ENCODE data around the gene CACNA2D2.
A peak's percentile ranks its signal among the peaks of the same experiment; 100 is the strongest.

Gene CACNA2D2

GRCh38 chr3:50359760-50360110, 143.7 kb downstream of the CACNA2D2 start:
- no peak for DNase-seq

- DNase-seq = peak; percentile 75 to 87 (median 81)
Measured at GRCh38 chr3:50358911-50359759, 144.3 kb downstream of the CACNA2D2 start, which contains the start of gene TMEM115. Gene TMEM115 (minus strand): TSS chr3:50359521. CDS start chr3:50359063, 458 bp downstream.

- DNase-seq = no peak
Measured at GRCh38 chr3:50358355-50358910, 145.0 kb downstream of the CACNA2D2 start.

- no peak for DNase-seq
Measured at GRCh38 chr3:50357481-50357880, 146.0 kb downstream of the CACNA2D2 start.

- no peak for DNase-seq
Measured at GRCh38 chr3:50356553-50356952, 146.9 kb downstream of the CACNA2D2 start.

GRCh38 chr3:50355829-50356552, 147.4 kb downstream of the CACNA2D2 start:
- no peak for DNase-seq

GRCh38 chr3:50354850-50355249, 148.6 kb downstream of the CACNA2D2 start:
- no peak for DNase-seq

- no peak for DNase-seq
Measured at GRCh38 chr3:50354186-50354764, 149.2 kb downstream of the CACNA2D2 start.

- no peak for DNase-seq
Measured at GRCh38 chr3:50353245-50354004, 150.0 kb downstream of the CACNA2D2 start.

- no peak for DNase-seq
Measured at GRCh38 chr3:50352781-50353180, 150.7 kb downstream of the CACNA2D2 start.

- no peak for DNase-seq
Measured at GRCh38 chr3:50351323-50351697, 152.1 kb downstream of the CACNA2D2 start.

GRCh38 chr3:50350527-50351322, 152.7 kb downstream of the CACNA2D2 start, which contains the start of the genes CYB561D2 and NPRL2:
Gene CYB561D2 (plus strand): TSS chr3:50350862. CDS start chr3:50351434, 572 bp downstream.
Gene NPRL2 (minus strand): TSS chr3:50350775. CDS start chr3:50350652, 123 bp downstream.
- peak; percentile 97 to 99 (median 98) for DNase-seq

GRCh38 chr3:50350213-50350526, 153.3 kb downstream of the CACNA2D2 start:
- DNase-seq = no peak

- peak; percentile 17 to 60 (median 38) for DNase-seq
Measured at GRCh38 chr3:50347187-50347813, 156.1 kb downstream of the CACNA2D2 start.

GRCh38 chr3:50345586-50346234, 157.7 kb downstream of the CACNA2D2 start, which contains the start of gene ZMYND10:
Gene ZMYND10 (minus strand): TSS chr3:50345732. CDS start chr3:50345579, 153 bp downstream.
- DNase-seq = peak; percentile 41 to 72 (median 54)

- DNase-seq = no peak
Measured at GRCh38 chr3:50345008-50345407, 158.4 kb downstream of the CACNA2D2 start.

- DNase-seq = no peak
Measured at GRCh38 chr3:50342813-50343633, 160.4 kb downstream of the CACNA2D2 start.

GRCh38 chr3:50341996-50342650, 161.3 kb downstream of the CACNA2D2 start:
- DNase-seq = no peak

GRCh38 chr3:50341537-50341936, 161.9 kb downstream of the CACNA2D2 start:
- DNase-seq = no peak

Data from activated naive CD4-positive, alpha-beta T cell (primary cell).